Esophagus squamous epithelium (tissue), 5 donors: ENCODE data around the gene DNAJC4. TPM values are rescaled to one million over a fixed set of nuclear protein-coding genes. Genes with fewer than 3 reads are reported as not detected.

Source experiments
- DNase-seq: peaks from one replicate; lab custom pipeline; 2025; lab: John Stamatoyannopoulos, UW
- H3K27ac ChIP-seq, 4 donors: fragments of 200-600 bp; sonication (generic); one replicate each; pipeline ENCODE4 v1.5.1; 2016 to 2019; ENCODE audit warnings: mild to moderate bottlenecking in 1 of 4
- H3K27me3 ChIP-seq, 4 donors: fragments of 200-600 bp; sonication (generic); 1 replicate in 3 of 4; 2 replicates in 1 of 4; pipeline versions ENCODE4 v1.5.1 to v1.6.0; 2017 to 2021; ENCODE audit warnings: antibody characterized with exemption in 1 of 4
- H3K36me3 ChIP-seq, 3 donors: fragments of 200-600 bp; sonication (generic); one replicate each; pipeline ENCODE4 v1.5.1; 2016 to 2019
- H3K4me1 ChIP-seq, 3 donors: fragments of 200-600 bp; sonication (generic); one replicate each; pipeline ENCODE4 v1.5.1; 2017 to 2019
- H3K4me3 ChIP-seq, 4 donors: fragments of 200-600 bp; sonication (generic); 1 replicate in 3 of 4; 2 replicates in 1 of 4; pipeline ENCODE4 v1.5.1; 2016 to 2019; ENCODE audit warnings: mild to moderate bottlenecking in 2 of 4, moderate library complexity in 1 of 4
- H3K9me3 ChIP-seq, 3 donors: fragments of 200-600 bp; sonication (generic); one replicate each; pipeline ENCODE4 v1.5.1; 2016 to 2019
- POLR2A ChIP-seq, 4 donors: fragments of 450-650 bp; IDR thresholded peaks; one replicate each; pipeline ENCODE4 v1.6.1; 2017; ENCODE audit warnings: antibody characterized with exemption in 4 of 4, mild to moderate bottlenecking in 4 of 4, moderate library complexity in 3 of 4
- WGBS, 2 donors: methylation state at CpG; one replicate each; pipeline ENCODE4 v1.1.5; 2018; 5-methylcytosine and 5-hydroxymethylcytosine counted together
- intact Hi-C: fragments of 100-400 bp; cut with DNase I; formaldehyde crosslinking; loops from one replicate; pipeline ENCODE4 v1.15.0; 2022
- total RNA-seq, 4 donors: library from RNA; depleted of rRNA; stranded (reverse); fragments of >200 nt; gene quantifications; one replicate each; pipeline ENCODE4 v1.1.0, GENCODE V29; 2016
- TF ChIP-seq, protein P1 (sequence below), 6 experiments: fragments of 450-650 bp in 4 of 6; fragments of 200-600 bp in 2 of 6; sonication (generic) in 2 of 6; IDR thresholded peaks; one replicate each; pipeline ENCODE4 v1.5.1; 2016 to 2019; ENCODE audit warnings: antibody characterized with exemption in 6 of 6, mild to moderate bottlenecking in 4 of 6, moderate library complexity in 4 of 6
- donor health status: DM: yes; HTN: yes; CAD: no.

Gene DNAJC4
- total RNA-seq, 4 donors from 2014 or later, result 8.9 to 27.1 (median 16.8) TPM

DNA sequence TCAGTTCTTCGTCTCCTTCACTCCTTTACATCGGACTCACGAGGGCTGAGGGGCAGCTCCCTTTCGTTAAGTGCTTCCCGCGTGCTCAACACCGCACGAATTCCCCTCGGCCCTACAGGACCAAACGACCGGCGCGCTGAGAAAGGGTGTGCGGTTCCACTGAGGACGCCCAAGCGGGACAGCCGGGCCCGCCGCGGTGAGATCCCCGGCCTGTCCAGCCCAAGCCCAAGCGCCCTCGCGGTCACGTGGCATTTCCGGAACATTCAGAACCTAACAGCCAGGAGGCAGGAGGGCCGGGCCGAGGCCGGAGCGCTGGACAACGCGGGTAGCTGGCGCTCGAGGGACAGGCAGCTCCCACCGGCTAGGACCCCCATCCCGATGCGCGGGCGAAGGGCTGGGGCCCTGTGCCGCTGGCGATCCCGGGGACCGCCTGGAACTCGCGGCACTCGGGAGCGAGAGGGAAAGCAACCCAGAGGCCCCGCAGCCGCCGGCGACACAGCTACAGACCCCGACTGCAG, 45.1 kb upstream of the DNAJC4 start:
- 0% methylated on average over 17 of the region's 52 CpGs; no CpG with 5 or more reads in 1 of the 2 donors for WGBS, 2 donors

DNA sequence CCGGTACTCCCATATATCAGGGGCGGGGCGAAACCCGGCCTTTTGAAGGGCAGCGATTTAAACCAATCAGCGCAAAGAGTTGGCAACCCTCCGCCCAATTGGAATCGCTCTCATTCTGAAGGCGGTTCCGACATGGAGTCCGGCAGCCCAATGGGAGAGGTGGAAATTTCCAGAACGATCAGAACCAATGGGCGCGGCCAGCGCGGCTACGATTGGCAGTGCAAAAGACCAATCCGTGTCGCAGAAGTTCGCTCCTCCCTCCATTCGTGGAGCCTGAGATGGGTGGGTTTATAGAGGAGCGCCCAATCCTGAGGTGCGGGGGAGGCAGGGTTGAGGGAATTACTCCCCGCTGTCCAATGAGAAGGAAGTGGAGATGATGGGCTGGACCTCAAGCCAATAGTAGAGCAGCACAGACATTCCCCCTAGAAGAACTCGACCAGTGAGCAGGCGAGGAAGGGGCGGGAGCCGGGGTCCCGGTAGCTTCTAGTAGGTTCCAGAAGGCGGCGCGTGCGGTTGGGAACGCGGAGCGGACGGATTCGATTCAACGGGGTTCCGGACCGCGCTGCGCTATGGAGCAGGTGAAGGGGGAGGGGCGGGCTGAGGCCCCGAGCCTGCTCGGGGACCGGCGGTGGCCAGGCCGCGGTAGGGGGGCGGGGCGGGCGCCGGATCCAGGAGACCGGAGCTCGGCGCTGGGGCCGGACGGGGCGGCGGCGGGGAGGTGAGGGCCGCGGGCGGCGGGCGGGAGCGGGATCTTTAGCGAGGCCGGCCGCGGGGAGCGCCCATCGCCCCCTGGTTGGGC, 44.5 kb upstream of the DNAJC4 start, which contains the start of gene STIP1:
TSS of gene STIP1 (plus strand) at position 479 of the 799 bp plus-strand sequence. CDS start at position 570, 91 bp downstream.
- peak within 1 kb of the TSS in 3 of 4 donors; percentile 47 to 89 (median 64) for H3K4me3 ChIP-seq
- peaks cover 0 to 24% (median 0%) of the 10 kb centered on the region in 3 donors for H3K36me3 ChIP-seq
- WGBS, 2 donors, result 1% methylated on average over 19 to 21 of the region's 74 CpGs
- H3K27me3 ChIP-seq, result no peaks in the 10 kb centered on the region
- TF ChIP-seq POLR2A (IDR thresholded peaks at IDR 0.05), result peak in 3 of 4 donors; percentile 10 to 68 (median 58)
- TF ChIP-seq, protein P1, sequence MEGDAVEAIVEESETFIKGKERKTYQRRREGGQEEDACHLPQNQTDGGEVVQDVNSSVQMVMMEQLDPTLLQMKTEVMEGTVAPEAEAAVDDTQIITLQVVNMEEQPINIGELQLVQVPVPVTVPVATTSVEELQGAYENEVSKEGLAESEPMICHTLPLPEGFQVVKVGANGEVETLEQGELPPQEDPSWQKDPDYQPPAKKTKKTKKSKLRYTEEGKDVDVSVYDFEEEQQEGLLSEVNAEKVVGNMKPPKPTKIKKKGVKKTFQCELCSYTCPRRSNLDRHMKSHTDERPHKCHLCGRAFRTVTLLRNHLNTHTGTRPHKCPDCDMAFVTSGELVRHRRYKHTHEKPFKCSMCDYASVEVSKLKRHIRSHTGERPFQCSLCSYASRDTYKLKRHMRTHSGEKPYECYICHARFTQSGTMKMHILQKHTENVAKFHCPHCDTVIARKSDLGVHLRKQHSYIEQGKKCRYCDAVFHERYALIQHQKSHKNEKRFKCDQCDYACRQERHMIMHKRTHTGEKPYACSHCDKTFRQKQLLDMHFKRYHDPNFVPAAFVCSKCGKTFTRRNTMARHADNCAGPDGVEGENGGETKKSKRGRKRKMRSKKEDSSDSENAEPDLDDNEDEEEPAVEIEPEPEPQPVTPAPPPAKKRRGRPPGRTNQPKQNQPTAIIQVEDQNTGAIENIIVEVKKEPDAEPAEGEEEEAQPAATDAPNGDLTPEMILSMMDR (IDR thresholded peaks at IDR 0.05), result peak in 4 of 6 experiments; percentile 14 to 56 (median 38)
- H3K27ac ChIP-seq, result peak within 1 kb of the TSS; percentile 86 to 100 (median 96)
- H3K9me3 ChIP-seq, result no peaks in the 10 kb centered on the region
- peak; percentile 98 for DNase-seq
- peaks cover 26 to 45% (median 44%) of the 10 kb centered on the region in 3 donors for H3K4me1 ChIP-seq
- intact Hi-C loops, result no loop called here

More for the DNA sequence above, 45.1 kb upstream of the DNAJC4 start:
- Histone ChIP-seq H3K36me3 (peaks cover 0 to 17% (median 0%) of the 10 kb centered on the region in 3 donors), H3K27ac (peak overlapping the region; percentile 86 to 100 (median 96)), H3K4me1 (peaks cover 30 to 48% (median 46%) of the 10 kb centered on the region in 3 donors), H3K9me3 (no peaks in the 10 kb centered on the region), H3K27me3 (no peaks in the 10 kb centered on the region), H3K4me3 (peak overlapping the region in 3 of 4 donors; percentile 47 to 89 (median 64))
- intact Hi-C loops, result no loop called here
- no peak for DNase-seq
- TF ChIP-seq, protein P1 (IDR thresholded peaks at IDR 0.05), result peak in 5 of 6 experiments; percentile 28 to 59 (median 52)
- peak in 3 of 4 donors; percentile 61 to 98 (median 98) for TF ChIP-seq POLR2A (IDR thresholded peaks at IDR 0.05)

DNA sequence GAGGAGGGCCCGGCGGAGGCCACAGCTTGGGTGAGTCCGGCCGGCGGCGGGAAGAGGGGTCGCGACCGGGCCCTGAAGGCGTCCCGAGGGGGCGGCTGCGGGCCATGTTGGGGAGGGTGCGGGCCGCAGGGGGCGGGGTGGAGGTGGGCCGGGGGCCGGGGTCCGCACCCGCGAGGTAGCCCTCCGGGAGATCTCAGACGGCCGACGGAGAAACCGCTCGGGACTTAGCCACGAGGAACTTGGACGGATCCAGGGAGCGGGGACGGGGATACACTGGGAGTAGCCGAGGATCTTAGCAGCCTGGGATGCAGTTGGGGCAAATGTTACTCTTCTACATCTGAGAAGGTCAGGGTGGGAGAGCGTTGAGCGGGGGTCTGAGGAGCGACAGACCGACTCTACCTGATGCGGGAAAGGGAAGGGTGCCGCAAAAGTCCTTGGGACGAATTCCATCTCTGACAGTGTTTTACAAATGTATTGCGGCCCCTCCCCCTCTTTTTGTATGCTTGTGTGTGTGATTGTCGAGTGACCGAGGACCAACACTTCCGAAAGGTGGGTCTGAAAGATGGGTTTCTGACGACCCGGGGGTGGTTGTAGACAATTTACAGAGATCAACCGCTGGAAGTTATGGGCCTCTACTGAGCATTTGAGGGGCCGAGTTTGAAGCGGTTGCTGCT, 43.7 kb upstream of the DNAJC4 start:
- no peak overlapping the region for H3K27ac ChIP-seq

DNA sequence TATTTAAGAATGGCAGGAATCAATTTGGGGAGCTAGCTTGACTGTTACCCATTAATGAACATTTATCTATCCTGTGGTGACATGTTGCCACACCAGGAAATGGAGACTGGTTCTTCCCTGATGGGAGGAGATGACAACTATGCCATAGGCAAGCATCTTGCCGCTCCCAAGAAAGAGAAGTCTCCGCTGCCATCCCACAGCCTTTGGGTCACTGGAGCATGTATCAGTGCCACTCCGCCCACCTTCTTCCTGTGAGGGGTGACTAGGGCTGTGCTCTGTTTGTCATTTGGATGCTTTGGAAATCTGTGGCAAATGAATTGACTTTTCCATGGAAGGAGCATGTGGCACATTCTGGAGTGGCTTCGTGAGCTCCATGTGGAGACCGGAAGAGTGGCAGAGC, 37.9 kb upstream of the DNAJC4 start:
- H3K36me3 ChIP-seq, result peaks cover 38 to 88% (median 44%) of the 10 kb centered on the region in 3 donors
- peaks cover 0 to 16% (median 4%) of the 10 kb centered on the region in 3 donors for H3K4me1 ChIP-seq
- no peak overlapping the region for H3K4me3 ChIP-seq
- H3K9me3 ChIP-seq, result no peaks in the 10 kb centered on the region
- no peak overlapping the region for H3K27ac ChIP-seq
- H3K27me3 ChIP-seq, result no peaks in the 10 kb centered on the region
- no peak for DNase-seq
- WGBS, 2 donors, result 83 to 94% methylated on average over 3 to 4 of the region's 5 CpGs
- TF ChIP-seq, protein P1 (IDR thresholded peaks at IDR 0.05), result no peak
- intact Hi-C loops, result no loop called here

More for the DNA sequence above, 43.7 kb upstream of the DNAJC4 start:
- Histone ChIP-seq H3K36me3 (peaks cover 0 to 30% (median 0%) of the 10 kb centered on the region in 3 donors), H3K9me3 (no peaks in the 10 kb centered on the region), H3K4me1 (peaks cover 19 to 39% (median 36%) of the 10 kb centered on the region in 3 donors), H3K4me3 (no peak overlapping the region), H3K27me3 (no peaks in the 10 kb centered on the region)
- intact Hi-C loops, result no loop called here
- DNase-seq, result no peak
- TF ChIP-seq, protein P1 (IDR thresholded peaks at IDR 0.05), result no peak
- TF ChIP-seq POLR2A (IDR thresholded peaks at IDR 0.05), result no peak
- WGBS, 2 donors, result 1% methylated on average over 10 to 28 of the region's 48 CpGs
